ENCODE results near the gene YWHAE. TPM values are rescaled to one million over a fixed set of nuclear protein-coding genes. Genes with fewer than 3 reads are reported as not detected.

YWHAE gene
- total and polyA plus RNA-seq, 9 of the 15 experiments (the other 6 are each of a cell fraction or from before 2014, with no cell fraction given): 184 to 727 (median 448) TPM

- Histone ChIP-seq H4K20me1 (replicated peaks; ENCODE audit: control insufficient read depth, insufficient read depth, low read length) (no peaks in the 10 kb centered on the region; the same call in none of the 2 replicates), H3K4me3 (no peak overlapping the region), H3K4me1 (replicated peaks in 1 of 2; ENCODE audit: control insufficient read depth in 2 of 2, insufficient read depth in 2 of 2, low read length in 2 of 2) (no peaks in the 10 kb centered on the region), H3K9me3 (replicated peaks; ENCODE audit: control insufficient read depth, insufficient read depth, low read depth, low read length) (no peaks in the 10 kb centered on the region), H3K27me3 (ENCODE audit: control insufficient read depth in 2 of 2, insufficient read depth in 2 of 2, low read length in 2 of 2) (no peaks in the 10 kb centered on the region), H3K27ac (ENCODE audit: extremely low read depth, low read depth, low read length) (no peak overlapping the region), H3K4me2 (ENCODE audit: insufficient read depth, low read length) (no peak overlapping the region), H3K9me1 (ENCODE audit: control insufficient read depth, insufficient read depth, low read length) (no peaks in the 10 kb centered on the region), H2AFZ (ENCODE audit: low read depth, low read length) (no peak overlapping the region), H3K79me2 (ENCODE audit: control insufficient read depth, insufficient read depth, low read length) (peaks cover 7% of the 10 kb centered on the region; the same call in 2 of the 3 replicates), H3K9ac (ENCODE audit: insufficient read depth in 1 of 2, low read depth in 2 of 2, low read length in 2 of 2) (no peak overlapping the region), H3K36me3 (ENCODE audit: control insufficient read depth, insufficient read depth, low read length) (peaks cover 40% of the 10 kb centered on the region; the same call in 2 of the 3 replicates)
- no peak for TF ChIP-seq ZNF764 (CRISPR knock-in tag; IDR thresholded peaks at IDR 0.05; ENCODE audit: low read depth)
- TF ChIP-seq, protein P1, sequence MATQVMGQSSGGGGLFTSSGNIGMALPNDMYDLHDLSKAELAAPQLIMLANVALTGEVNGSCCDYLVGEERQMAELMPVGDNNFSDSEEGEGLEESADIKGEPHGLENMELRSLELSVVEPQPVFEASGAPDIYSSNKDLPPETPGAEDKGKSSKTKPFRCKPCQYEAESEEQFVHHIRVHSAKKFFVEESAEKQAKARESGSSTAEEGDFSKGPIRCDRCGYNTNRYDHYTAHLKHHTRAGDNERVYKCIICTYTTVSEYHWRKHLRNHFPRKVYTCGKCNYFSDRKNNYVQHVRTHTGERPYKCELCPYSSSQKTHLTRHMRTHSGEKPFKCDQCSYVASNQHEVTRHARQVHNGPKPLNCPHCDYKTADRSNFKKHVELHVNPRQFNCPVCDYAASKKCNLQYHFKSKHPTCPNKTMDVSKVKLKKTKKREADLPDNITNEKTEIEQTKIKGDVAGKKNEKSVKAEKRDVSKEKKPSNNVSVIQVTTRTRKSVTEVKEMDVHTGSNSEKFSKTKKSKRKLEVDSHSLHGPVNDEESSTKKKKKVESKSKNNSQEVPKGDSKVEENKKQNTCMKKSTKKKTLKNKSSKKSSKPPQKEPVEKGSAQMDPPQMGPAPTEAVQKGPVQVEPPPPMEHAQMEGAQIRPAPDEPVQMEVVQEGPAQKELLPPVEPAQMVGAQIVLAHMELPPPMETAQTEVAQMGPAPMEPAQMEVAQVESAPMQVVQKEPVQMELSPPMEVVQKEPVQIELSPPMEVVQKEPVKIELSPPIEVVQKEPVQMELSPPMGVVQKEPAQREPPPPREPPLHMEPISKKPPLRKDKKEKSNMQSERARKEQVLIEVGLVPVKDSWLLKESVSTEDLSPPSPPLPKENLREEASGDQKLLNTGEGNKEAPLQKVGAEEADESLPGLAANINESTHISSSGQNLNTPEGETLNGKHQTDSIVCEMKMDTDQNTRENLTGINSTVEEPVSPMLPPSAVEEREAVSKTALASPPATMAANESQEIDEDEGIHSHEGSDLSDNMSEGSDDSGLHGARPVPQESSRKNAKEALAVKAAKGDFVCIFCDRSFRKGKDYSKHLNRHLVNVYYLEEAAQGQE (IDR thresholded peaks at IDR 0.05; ENCODE audit: borderline replicate concordance): no peak
- TF ChIP-seq, protein P1 (CRISPR knock-in tag; IDR thresholded peaks at IDR 0.05; ENCODE audit: low read depth): no peak
- DNase-seq (ENCODE audit: extremely low read depth in 1 of 4, low spot score in 3 of 4) (no peak), FAIRE-seq (no peak), ATAC-seq (no peak)
- 92% methylated on average over 2 of the region's 2 CpGs for WGBS (ENCODE audit: insufficient coverage, low coverage, missing lambda C conversion rate)
- POLR2A ChIA-PET: no interaction called here
- intact Hi-C loops (cut with micrococcal nuclease) (no loop called here), in situ Hi-C loops (cut with MboI) (no loop called here)
- no TSS peak for BruUV-seq (replicated peaks)
- CTCF ChIA-PET (ENCODE audit: low intra/inter-chr PET ratio): no interaction called here
Measured at GRCh38 chr17:1420981-1421380, 21.0 kb upstream of the YWHAE start.

Data from K562 (cell line).